ENCODE measurements around the gene KDELR1. TPM values are rescaled to one million over a fixed set of nuclear protein-coding genes. Genes with fewer than 3 reads are reported as not detected.

The KDELR1 gene
- total RNA-seq, result 10 to 100 TPM; 77.3 to 94.1 (median 87.7) TPM

DNA sequence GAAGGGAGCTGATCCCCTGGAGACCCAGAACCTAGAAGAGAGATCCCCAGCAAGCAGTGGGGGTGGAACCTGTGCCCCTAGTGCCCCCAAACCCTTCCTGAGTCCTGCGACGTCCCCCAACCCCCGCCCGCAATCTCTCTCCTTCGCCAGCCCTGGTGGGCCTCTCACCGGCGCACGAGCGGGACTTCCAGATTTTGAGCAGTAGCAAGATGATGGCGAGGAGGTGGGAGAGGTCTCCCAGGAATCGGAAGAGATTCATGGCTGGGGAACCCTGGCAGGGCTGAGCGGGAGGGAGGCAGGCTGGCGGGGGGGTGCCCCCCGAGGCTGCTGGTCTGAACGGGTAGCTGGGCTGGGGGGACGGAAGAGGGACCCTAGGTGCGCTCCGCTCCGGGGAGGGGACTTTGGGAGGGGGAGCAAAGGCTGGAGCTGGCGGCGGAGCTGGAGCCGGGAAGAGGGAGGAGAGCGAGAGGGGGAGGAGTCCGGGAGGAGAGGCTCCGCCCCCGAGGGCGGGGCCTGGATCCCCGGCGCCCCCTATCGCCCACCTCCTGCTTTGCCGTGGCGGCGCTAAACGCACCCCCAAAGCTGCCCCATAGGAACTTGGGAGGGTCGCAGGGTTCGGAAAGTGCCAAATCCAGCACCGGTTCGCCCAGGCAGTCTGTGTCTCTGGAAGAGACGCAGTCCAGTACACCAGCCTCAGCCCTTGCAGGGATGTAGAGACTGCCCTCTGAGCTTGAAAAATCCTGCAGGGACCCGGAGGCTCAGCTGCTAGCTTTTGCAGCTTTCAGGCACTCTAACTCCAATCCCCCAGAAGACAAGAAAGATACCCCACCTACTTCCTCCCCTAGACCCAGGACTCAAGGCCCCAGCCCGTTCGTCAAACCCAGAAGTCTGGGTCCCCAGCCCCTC, at the start of gene KDELR1:
TSS of gene KDELR1 (minus strand) at position 452 of the 906 bp plus-strand sequence. CDS start at position 259, 193 bp downstream.
- Histone ChIP-seq H3K27me3 (peaks cover 35% of the 10 kb centered on the region), H3K9me3 (no peaks in the 10 kb centered on the region), H3K36me3 (peaks cover 31% of the 10 kb centered on the region), H3K27ac (peak within 1 kb of the TSS; percentile 88), H3K4me1 (peaks cover 49% of the 10 kb centered on the region), H3K4me3 (peak within 1 kb of the TSS; percentile 79)
- 2% methylated on average over 25 of the region's 42 CpGs for WGBS
- TF ChIP-seq POLR2AphosphoS5 (IDR thresholded peaks at IDR 0.05), result no peak
- peak; percentile 63 to 94 for TF ChIP-seq CTCF (IDR thresholded peaks at IDR 0.05)
- TF ChIP-seq EP300 (IDR thresholded peaks at IDR 0.05), result no peak
- TF ChIP-seq POLR2A (IDR thresholded peaks at IDR 0.05), result peak in 1 of 2 donors; percentile 42
- peak; percentile 85 to 88 for DNase-seq (ENCODE audit: low spot score in 2 of 2)

- WGBS, result 83% methylated on average over 5 of the region's 5 CpGs
- no peak overlapping the region for H3K4me3 ChIP-seq
- H3K27ac ChIP-seq, result no peak overlapping the region
- no peaks in the 10 kb centered on the region for H3K4me1 ChIP-seq
- H3K36me3 ChIP-seq, result no peaks in the 10 kb centered on the region
- H3K9me3 ChIP-seq, result no peaks in the 10 kb centered on the region
- H3K27me3 ChIP-seq, result peaks cover 2% of the 10 kb centered on the region
- TF ChIP-seq CTCF (IDR thresholded peaks at IDR 0.05), result no peak
- no peak for TF ChIP-seq POLR2AphosphoS5 (IDR thresholded peaks at IDR 0.05)
- no peak for TF ChIP-seq POLR2A (IDR thresholded peaks at IDR 0.05)
- TF ChIP-seq EP300 (IDR thresholded peaks at IDR 0.05), result no peak
- no peak for DNase-seq (ENCODE audit: low spot score in 2 of 2)
Observed at GRCh38 chr19:48436586-48436985, 45.2 kb upstream of the KDELR1 start.

DNA sequence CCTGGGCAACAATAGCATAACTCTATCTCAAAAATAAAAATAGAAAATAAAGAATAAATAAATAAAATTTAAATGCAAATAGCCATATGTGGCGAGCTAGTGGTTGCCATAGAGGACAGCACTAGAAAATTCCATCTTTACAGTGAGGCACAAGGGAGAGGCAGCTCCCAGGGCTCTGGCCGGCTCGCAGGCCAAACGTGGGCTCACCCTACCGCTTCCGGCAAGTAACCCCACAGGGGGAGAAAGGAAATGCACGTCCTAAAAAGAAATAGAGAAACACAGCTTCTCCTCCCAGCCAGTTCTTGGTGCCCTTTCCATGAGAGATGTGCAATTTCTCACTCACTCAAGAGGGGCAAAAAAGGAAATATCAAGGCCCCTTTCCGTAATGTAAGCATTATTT, 42.0 kb upstream of the KDELR1 start:
- TF ChIP-seq EP300 (IDR thresholded peaks at IDR 0.05) (no peak), POLR2AphosphoS5 (IDR thresholded peaks at IDR 0.05) (no peak), CTCF (IDR thresholded peaks at IDR 0.05) (no peak), POLR2A (IDR thresholded peaks at IDR 0.05) (no peak)
- Histone ChIP-seq H3K4me1 (no peaks in the 10 kb centered on the region), H3K36me3 (no peaks in the 10 kb centered on the region), H3K27ac (no peak overlapping the region), H3K27me3 (no peaks in the 10 kb centered on the region), H3K4me3 (no peak overlapping the region), H3K9me3 (no peaks in the 10 kb centered on the region)
- WGBS, result 80% methylated on average over 8 of the region's 8 CpGs
- DNase-seq (ENCODE audit: low spot score in 2 of 2), result no peak

GRCh38 chr19:48428670-48429069, 37.3 kb upstream of the KDELR1 start:
- WGBS, result 90% methylated on average over 1 of the region's 1 CpG
- DNase-seq (ENCODE audit: low spot score in 2 of 2), result no peak
- Histone ChIP-seq H3K27ac (no peak overlapping the region), H3K4me1 (no peaks in the 10 kb centered on the region), H3K36me3 (no peaks in the 10 kb centered on the region), H3K4me3 (no peak overlapping the region), H3K9me3 (no peaks in the 10 kb centered on the region), H3K27me3 (no peaks in the 10 kb centered on the region)
- TF ChIP-seq POLR2AphosphoS5 (IDR thresholded peaks at IDR 0.05) (no peak), EP300 (IDR thresholded peaks at IDR 0.05) (no peak), CTCF (IDR thresholded peaks at IDR 0.05) (no peak), POLR2A (IDR thresholded peaks at IDR 0.05) (no peak)

- no peaks in the 10 kb centered on the region for H3K36me3 ChIP-seq
- DNase-seq (ENCODE audit: low spot score in 2 of 2), result no peak
- H3K9me3 ChIP-seq, result no peaks in the 10 kb centered on the region
- no peak overlapping the region for H3K4me3 ChIP-seq
- peaks cover 4% of the 10 kb centered on the region for H3K4me1 ChIP-seq
- no peaks in the 10 kb centered on the region for H3K27me3 ChIP-seq
- 54% methylated on average over 8 of the region's 8 CpGs for WGBS
- TF ChIP-seq POLR2A (IDR thresholded peaks at IDR 0.05), result no peak
- no peak for TF ChIP-seq CTCF (IDR thresholded peaks at IDR 0.05)
- TF ChIP-seq EP300 (IDR thresholded peaks at IDR 0.05), result no peak
- TF ChIP-seq POLR2AphosphoS5 (IDR thresholded peaks at IDR 0.05), result no peak
- H3K27ac ChIP-seq, result no peak overlapping the region
Observed at GRCh38 chr19:48424694-48425219, 33.4 kb upstream of the KDELR1 start.
